ENCODE results near the gene TPRN. TPM values are rescaled to one million over a fixed set of nuclear protein-coding genes. Genes with fewer than 3 reads are reported as not detected.

TPRN gene
- total and polyA plus RNA-seq, 2 donors (not counting 3 experiments of a cell fraction or from before 2014, with no cell fraction given) = 4.3 to 12.4 TPM

GRCh38 chr9:137174722-137175293 is 25.7 kb downstream of the TPRN start:
- no TSS peak for BruUV-seq (replicated peaks)
- no peak overlapping the region for H3K27ac ChIP-seq (ENCODE audit: insufficient read depth, low read depth, low read length)
- no peak overlapping the region for H3K4me3 ChIP-seq (replicated peaks in 1 of 3; ENCODE audit: insufficient read depth in 1 of 3, low read depth in 1 of 3, low read length in 3 of 3)
- intact Hi-C loops (cut with micrococcal nuclease) (loop anchor here (5.0 kb wide), 1 partner anchor 58 kb away; no protein-coding TSS in a partner anchor), dilution Hi-C loops (cut with MboI; ENCODE audit: extremely low pct_ligation_motif_present, low sequenced_read_pairs) (no loop called here)
- FAIRE-seq (no peak), DNase-seq (ENCODE audit: low read depth, low spot score) (no peak)
- no peaks in the 10 kb centered on the region for H3K9me3 ChIP-seq (replicated peaks; ENCODE audit: control insufficient read depth, insufficient read depth, low read length)
- POLR2A ChIA-PET = no interaction called here
- no peaks in the 10 kb centered on the region for H3K79me2 ChIP-seq (ENCODE audit: control insufficient read depth, insufficient read depth, low read length)
- H3K9ac ChIP-seq (replicated peaks; ENCODE audit: extremely low read depth, insufficient read depth, low read length) = no peak overlapping the region
- peaks cover 5 to 6% of the 10 kb centered on the region in 2 experiments for H3K27me3 ChIP-seq (ENCODE audit: control insufficient read depth in 2 of 2, insufficient read depth in 2 of 2, low read length in 2 of 2)
- peaks cover 6% of the 10 kb centered on the region for H3K4me1 ChIP-seq (ENCODE audit: control insufficient read depth, extremely low read depth, insufficient read depth, low read length)
- TF ChIP-seq MYC (IDR thresholded peaks at IDR 0.05; ENCODE audit: low read depth, low read length) = no peak
- no peak for TF ChIP-seq CTCF (IDR thresholded peaks at IDR 0.05; ENCODE audit: extremely low read depth in 1 of 2, insufficient read depth in 1 of 2, low read depth in 1 of 2, low read length in 2 of 2)
- no peak for TF ChIP-seq EZH2 (IDR thresholded peaks at IDR 0.05; ENCODE audit: borderline replicate concordance, low read depth, low read length, severe bottlenecking)
- no peak for TF ChIP-seq POLR2A (IDR thresholded peaks at IDR 0.05; ENCODE audit: low read depth, low read length)
- TF ChIP-seq FOS (IDR thresholded peaks at IDR 0.05; ENCODE audit: borderline replicate concordance, insufficient read depth, low read length) = no peak
- no peak for TF ChIP-seq JUN (IDR thresholded peaks at IDR 0.05; ENCODE audit: borderline replicate concordance, insufficient read depth, insufficient read length, low read depth)
- TF ChIP-seq MAX (IDR thresholded peaks at IDR 0.05; ENCODE audit: insufficient read depth, insufficient read length) = no peak
- no peak for TF ChIP-seq POLR2AphosphoS5 (IDR thresholded peaks at IDR 0.05; ENCODE audit: insufficient read depth, low read depth, low read length)
- no peak for TF ChIP-seq GATA2 (IDR thresholded peaks at IDR 0.05; ENCODE audit: insufficient read depth, insufficient read length, low read depth, low read length)
- no peak overlapping the region for H3K4me2 ChIP-seq (ENCODE audit: insufficient read depth, low read length)
- peaks cover 0 to 7% of the 10 kb centered on the region in 2 experiments for H3K36me3 ChIP-seq (ENCODE audit: control insufficient read depth in 2 of 2, extremely low read depth in 1 of 2, insufficient read depth in 2 of 2, low read length in 2 of 2)
- CTCF ChIA-PET = interaction anchor here (0.9 to 3.6 kb wide), 5 partner anchors 12 to 62 kb away, joined by 3 to 26 read pairs (median 3); partner anchors contain the start of gene RNF224
- H3K9me1 ChIP-seq (replicated peaks; ENCODE audit: control insufficient read depth, extremely low read depth, insufficient read depth, low read length) = no peaks in the 10 kb centered on the region
- no peaks in the 10 kb centered on the region for H4K20me1 ChIP-seq (replicated peaks; ENCODE audit: control insufficient read depth, extremely low read depth, insufficient read depth, low read length)
- no peak overlapping the region for H2AFZ ChIP-seq (ENCODE audit: low read depth, low read length)
